H1 (cell line): ENCODE measurements around the gene C3. TPM values are rescaled to one million over a fixed set of nuclear protein-coding genes. Genes with fewer than 3 reads are reported as not detected.

Experiments
- CTCF ChIA-PET: fragments of 300-600 bp; sonication (Branson Sonifier 250); formaldehyde crosslinking; loops from one replicate; lab custom pipeline; 2021; ENCODE audit not compliant: partially characterized antibody; lab: Charles Lee
- POLR2A ChIA-PET: fragments of 300-600 bp; sonication (Branson Sonifier 250); formaldehyde crosslinking; loops from one replicate; lab custom pipeline; 2021; ENCODE audit warnings: inconsistent platforms; ENCODE audit not compliant: partially characterized antibody; lab: Charles Lee
- DNase-seq, 2 experiments: peaks; one replicate each; pipeline versions ENCODE4 v3.0.0 to v3.0.0-alpha.2; 2010 to 2022; ENCODE audit warnings: low spot score in 2 of 2, low read depth in 1 of 2, mixed read lengths in 1 of 2
- FAIRE-seq: peaks from 2 replicates; lab custom pipeline; 2011; peaks lifted over from hg19 to GRCh38; lab: Jason Lieb, UNC
- H2AFZ ChIP-seq: 2 replicates; pipeline ENCODE4 v1.8.1; 2012; ENCODE audit warnings: low read length, inconsistent platforms
- H2AK5ac ChIP-seq: 2 replicates; pipeline ENCODE4 v1.6.1; 2013; ENCODE audit warnings: low read depth, low read length
- H2BK120ac ChIP-seq: replicated peaks from 2 replicates; pipeline ENCODE3; 2013; ENCODE audit warnings: low read depth, low read length, inconsistent platforms
- H2BK12ac ChIP-seq: 2 replicates; pipeline ENCODE4 v1.6.1; 2013; ENCODE audit warnings: low read depth, low read length
- H2BK15ac ChIP-seq: 2 replicates; pipeline ENCODE4 v1.6.1; 2013; ENCODE audit warnings: low read length
- H2BK20ac ChIP-seq: 2 replicates; pipeline ENCODE4 v1.6.1; 2013; ENCODE audit warnings: low read length
- H2BK5ac ChIP-seq: 2 replicates; pipeline ENCODE4 v1.6.1; 2013; ENCODE audit warnings: low read depth, low read length
- H3K14ac ChIP-seq: 2 replicates; pipeline ENCODE4 v1.6.1; 2013; ENCODE audit warnings: inconsistent platforms; ENCODE audit not compliant: insufficient read length
- H3K18ac ChIP-seq: 2 replicates; pipeline ENCODE4 v1.6.1; 2013; ENCODE audit warnings: low read length; ENCODE audit errors: extremely low read depth
- H3K23ac ChIP-seq: 2 replicates; pipeline ENCODE4 v1.6.1; 2013; ENCODE audit warnings: inconsistent platforms; ENCODE audit not compliant: insufficient read length
- H3K23me2 ChIP-seq: 2 replicates; pipeline ENCODE4 v1.6.1; 2013; ENCODE audit warnings: low read depth, low read length
- H3K27ac ChIP-seq: 2 replicates; pipeline ENCODE4 v1.6.1; 2011; ENCODE audit warnings: low read depth, low read length, inconsistent platforms
- H3K27me3 ChIP-seq, 4 experiments: replicated peaks in 1 of 4; 1 replicate in 1 of 4; 2 replicates in 3 of 4; pipeline versions ENCODE4 v1.6.1 to v1.8.1; 2011 to 2013; ENCODE audit warnings: low read length in 3 of 4, mild to moderate bottlenecking in 3 of 4, inconsistent platforms in 2 of 4, mixed read lengths in 2 of 4, moderate library complexity in 1 of 4; ENCODE audit not compliant: control insufficient read depth in 3 of 4, insufficient read depth in 3 of 4; ENCODE audit errors: extremely low read depth in 1 of 4
- H3K36me3 ChIP-seq, 4 experiments: 2 replicates each; pipeline versions ENCODE4 v1.6.1 to v1.8.1; 2011 to 2013; ENCODE audit warnings: mild to moderate bottlenecking in 4 of 4, low read length in 3 of 4, moderate library complexity in 2 of 4, control low read depth in 1 of 4, inconsistent platforms in 1 of 4; ENCODE audit not compliant: insufficient read depth in 4 of 4, control insufficient read depth in 2 of 4
- H3K4ac ChIP-seq: replicated peaks from 2 replicates; pipeline ENCODE3; 2013; ENCODE audit warnings: low read length, low read depth, mixed read lengths, inconsistent platforms; ENCODE audit not compliant: insufficient read length
- H3K4me1 ChIP-seq, 4 experiments: replicated peaks in 1 of 4; 1 replicate in 1 of 4; 2 replicates in 3 of 4; pipeline versions ENCODE4 v1.6.1 to v1.8.1; 2011 to 2013; ENCODE audit warnings: low read length in 3 of 4, inconsistent platforms in 2 of 4, mixed read lengths in 1 of 4; ENCODE audit not compliant: insufficient read depth in 4 of 4, control insufficient read depth in 3 of 4
- H3K4me2 ChIP-seq, 2 experiments: 2 replicates each; pipeline versions ENCODE4 v1.6.1 to v1.8.1; 2011 to 2013; ENCODE audit warnings: low read depth in 2 of 2, low read length in 2 of 2, control low read depth in 1 of 2, inconsistent platforms in 1 of 2, mild to moderate bottlenecking in 1 of 2; ENCODE audit not compliant: insufficient read depth in 1 of 2
- H3K4me3 ChIP-seq, 4 experiments: fragments of 200-600, 300-600 bp in 1 of 4; sonication (generic), shearing (Covaris generic), sonication (Bioruptor Twin) in 1 of 4; 2 replicates each; pipeline versions ENCODE4 v1.5.1 to v1.8.1; 2011 to 2016; ENCODE audit warnings: low read length in 4 of 4, low read depth in 3 of 4, control low read depth in 2 of 4, inconsistent platforms in 2 of 4, mild to moderate bottlenecking in 2 of 4, mixed read lengths in 1 of 4, moderate library complexity in 1 of 4; ENCODE audit not compliant: insufficient read depth in 2 of 4; ENCODE audit errors: extremely low read depth in 1 of 4
- H3K56ac ChIP-seq: replicated peaks from 2 replicates; pipeline ENCODE3; 2013; ENCODE audit warnings: low read depth, mild to moderate bottlenecking, mixed read lengths, low read length, inconsistent platforms; ENCODE audit not compliant: insufficient read length
- H3K79me1 ChIP-seq: 2 replicates; pipeline ENCODE4 v1.6.1; 2013; ENCODE audit warnings: low read depth, low read length, control low read depth
- H3K79me2 ChIP-seq, 2 experiments: 2 replicates each; pipeline versions ENCODE4 v1.6.1 to v1.8.1; 2012 to 2013; ENCODE audit warnings: low read length in 2 of 2, mild to moderate bottlenecking in 2 of 2, inconsistent platforms in 1 of 2; ENCODE audit not compliant: insufficient read depth in 2 of 2, control insufficient read depth in 1 of 2
- H3K9ac ChIP-seq, 4 experiments: replicated peaks in 1 of 4; 1 replicate in 1 of 4; 2 replicates in 3 of 4; pipeline versions ENCODE4 v1.6.1 to v1.8.1; 2011 to 2013; ENCODE audit warnings: low read depth in 3 of 4, low read length in 3 of 4, control low read depth in 2 of 4, mild to moderate bottlenecking in 2 of 4, moderate library complexity in 2 of 4, inconsistent platforms in 1 of 4; ENCODE audit errors: extremely low read depth in 1 of 4
- H3K9me3 ChIP-seq, 2 experiments: 2 replicates each; pipeline versions ENCODE4 v1.6.1 to v1.8.1; 2012 to 2013; ENCODE audit warnings: mild to moderate bottlenecking in 2 of 2, moderate library complexity in 2 of 2, control low read depth in 1 of 2, inconsistent platforms in 1 of 2, low read depth in 1 of 2, low read length in 1 of 2, mixed read lengths in 1 of 2; ENCODE audit not compliant: insufficient read depth in 2 of 2
- H4K20me1 ChIP-seq, 2 experiments: replicated peaks in 1 of 2; 2 replicates each; pipeline versions ENCODE3 to v1.8.1; 2011 to 2013; ENCODE audit warnings: inconsistent platforms in 2 of 2, low read length in 2 of 2, mild to moderate bottlenecking in 1 of 2; ENCODE audit not compliant: insufficient read depth in 2 of 2, control insufficient read depth in 1 of 2
- H4K5ac ChIP-seq: 2 replicates; pipeline ENCODE4 v1.6.1; 2013; ENCODE audit warnings: low read length, low read depth, mixed read lengths, inconsistent platforms; ENCODE audit not compliant: insufficient read length
- H4K8ac ChIP-seq: 2 replicates; pipeline ENCODE4 v1.8.0; 2013; ENCODE audit warnings: mild to moderate bottlenecking, moderate library complexity, low read length, inconsistent platforms; ENCODE audit not compliant: insufficient read depth; ENCODE audit errors: extremely low read depth
- H4K91ac ChIP-seq: replicated peaks from 2 replicates; pipeline ENCODE3; 2013; ENCODE audit warnings: low read length, mixed read lengths, inconsistent platforms; ENCODE audit not compliant: insufficient read length
- CEBPB ChIP-seq: IDR thresholded peaks from 2 replicates; pipeline ENCODE4 v1.6.1; 2012; ENCODE audit warnings: low read depth, low read length
- JUN ChIP-seq: IDR thresholded peaks from 2 replicates; pipeline ENCODE4 v1.6.1; 2011; ENCODE audit warnings: low read depth, mild to moderate bottlenecking, improper control_type of control experiment, low read length
- KDM4A ChIP-seq: IDR thresholded peaks from one replicate; pipeline ENCODE4 v1.7.1; 2012; ENCODE audit warnings: low read depth, mild to moderate bottlenecking, moderate library complexity, low read length, inconsistent platforms; ENCODE audit not compliant: severe bottlenecking
- POLR2A ChIP-seq, 2 experiments: IDR thresholded peaks; 1 replicate in 1 of 2; 2 replicates in 1 of 2; pipeline ENCODE4 v1.6.1; 2011; ENCODE audit warnings: low read depth in 2 of 2, low read length in 2 of 2, mild to moderate bottlenecking in 2 of 2; ENCODE audit errors: control extremely low read depth in 1 of 2
- RAD21 ChIP-seq, 2 experiments: IDR thresholded peaks in 1 of 2; conservative IDR thresholded peaks in 1 of 2; 2 replicates each; pipeline ENCODE4 v1.6.1; 2011; ENCODE audit warnings: low read depth in 2 of 2, low read length in 2 of 2, improper control_type of control experiment in 1 of 2, inconsistent platforms in 1 of 2, mild to moderate bottlenecking in 1 of 2, moderate library complexity in 1 of 2
- RNF2 ChIP-seq: fragments of 200-900, 300-1000 bp; sonication (generic); IDR thresholded peaks from 2 replicates; pipeline ENCODE4 v1.7.1; 2016; ENCODE audit warnings: borderline replicate concordance, low read depth, mild to moderate bottlenecking, antibody characterized with exemption, low read length; ENCODE audit not compliant: poor library complexity, severe bottlenecking; ENCODE audit errors: missing control alignments
- SP2 ChIP-seq: IDR thresholded peaks from 2 replicates; pipeline ENCODE4 v1.6.1; 2012; ENCODE audit warnings: mild to moderate bottlenecking, low read length, inconsistent platforms
- SUZ12 ChIP-seq: fragments of 200-600 bp; sonication (generic); IDR thresholded peaks from 2 replicates; pipeline ENCODE4 v1.6.1; 2012; ENCODE audit warnings: mild to moderate bottlenecking, inconsistent platforms, low read length, moderate library complexity, mixed read lengths
- TAF7 ChIP-seq: optimal IDR thresholded peaks from 2 replicates; pipeline ENCODE3; 2011; ENCODE audit warnings: low read depth, mild to moderate bottlenecking, inconsistent platforms, low read length, moderate library complexity, borderline replicate concordance
- TEAD4 ChIP-seq: IDR thresholded peaks from 2 replicates; pipeline ENCODE4 v1.6.1; 2012; ENCODE audit warnings: low read depth, low read length, inconsistent platforms, mixed read lengths
- YY1 ChIP-seq: IDR thresholded peaks from 2 replicates; pipeline ENCODE4 v1.6.1; 2011; ENCODE audit warnings: low read depth, mild to moderate bottlenecking, low read length
- WGBS, 2 experiments: shearing (Covaris generic) in 1 of 2; methylation state at CpG; one replicate each; pipeline versions ENCODE4 v1.1.6 to v1.1.7; 2013 to 2015; ENCODE audit warnings: low lambda C conversion rate in 2 of 2, mixed read lengths in 2 of 2, inconsistent platforms in 1 of 2, low coverage in 1 of 2, missing lambda C conversion rate in 1 of 2; ENCODE audit not compliant: insufficient replicate concordance in 2 of 2, insufficient coverage in 1 of 2, insufficient read length in 1 of 2; ENCODE audit errors: extremely low coverage in 1 of 2, missing lambda C conversion rate in 1 of 2; 5-methylcytosine and 5-hydroxymethylcytosine counted together
- polyA plus RNA-seq, 7 experiments: library from polyadenylated mRNA; depleted of rRNA in 3 of 7; stranded (reverse) in 5 of 7; unstranded in 2 of 7; fragments of >200 nt in 5 of 7; fragments of 200-250 nt in 2 of 7; gene quantifications; 1 replicate in 5 of 7; 2 replicates in 1 of 7; 4 replicates in 1 of 7; pipeline versions ENCODE4 v1.2.1 to v1.2.3, GENCODE V29; 2011 to 2013; ENCODE audit warnings: missing spikeins in 2 of 7, mixed read lengths in 2 of 7
- total RNA-seq: library from RNA; stranded (reverse); fragmentation: NEBNext Ultra II Directional; extraction: Animal tissue kit (Norgen Biotek cat#: 25700); gene quantifications from 2 replicates; pipeline ENCODE4 v1.2.1, GENCODE V29; 2021

The C3 gene
- total and polyA plus RNA-seq, 2 of the 8 experiments (the other 6 are each of a cell fraction or from before 2014, with no cell fraction given) = 6.4 to 12.8 TPM

DNA sequence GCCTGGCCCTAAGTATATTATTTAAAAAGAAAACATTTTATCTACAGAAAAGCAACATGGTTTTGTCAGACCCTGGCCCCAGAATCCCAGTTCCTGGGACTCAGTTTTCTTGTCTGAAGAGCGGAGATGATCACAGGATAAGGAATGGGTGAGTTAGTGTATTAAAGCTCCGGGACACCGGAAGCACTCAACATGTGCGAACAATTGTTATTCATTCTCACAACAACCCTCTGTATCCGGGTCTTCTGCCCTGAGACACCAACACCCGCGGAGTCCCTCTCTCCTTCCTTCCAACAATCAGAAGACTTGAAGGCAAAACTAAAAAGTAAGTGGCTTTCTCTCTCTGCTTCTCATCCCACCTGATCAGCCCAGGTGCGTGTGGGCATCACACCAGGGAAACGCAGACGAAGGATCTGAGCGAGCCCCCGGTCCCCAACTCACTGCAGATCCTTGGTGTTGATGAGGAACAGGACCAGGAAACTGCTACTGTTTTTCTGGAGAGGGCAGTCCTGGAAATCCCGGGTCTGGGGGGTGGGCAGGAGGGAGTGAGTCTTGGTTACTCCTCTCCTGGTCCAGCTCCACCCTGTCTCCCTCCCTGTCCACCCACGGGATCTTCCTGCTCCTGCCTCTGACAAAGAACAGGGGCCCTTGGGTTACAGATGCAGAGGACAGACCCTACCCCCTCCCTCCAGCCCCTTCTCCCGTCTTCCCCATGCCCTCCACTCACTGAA is 14.9 kb upstream of the C3 start:
- Histone ChIP-seq H4K20me1 (peaks cover 0 to 8% of the 10 kb centered on the region in 2 experiments), H3K23ac (no peak overlapping the region), H3K23me2 (peaks cover 13% of the 10 kb centered on the region), H3K27ac (no peak overlapping the region), H3K9me3 (no peaks in the 10 kb centered on the region), H2AFZ (no peak overlapping the region), H3K4me2 (peak overlapping the region; percentile 76 to 87; a peak in 3 of 4 replicates), H3K79me2 (no peaks in the 10 kb centered on the region), H3K18ac (no peak overlapping the region; the same call in none of the 2 replicates), H2BK12ac (peak overlapping the region; percentile 90; the same call in 1 of the 2 replicates), H4K5ac (no peak overlapping the region), H3K14ac (no peak overlapping the region), H2AK5ac (peak overlapping the region; percentile 57; the same call in 1 of the 2 replicates), H3K4me3 (peak overlapping the region in 3 of 4 experiments; percentile 3 to 86 (median 50); a peak in 3 of 8 replicates), H3K56ac (no peak overlapping the region), H3K4ac (peak overlapping the region; percentile 54), H2BK20ac (peak overlapping the region; percentile 48; the same call in 1 of the 2 replicates), H4K8ac (no peak overlapping the region; the same call in 1 of the 2 replicates), H3K36me3 (peaks cover 0 to 5% (median 0%) of the 10 kb centered on the region in 4 experiments; a peak in 1 of 8 replicates), H3K27me3 (no peaks in the 10 kb centered on the region), H2BK15ac (no peak overlapping the region), H3K4me1 (peaks cover 4 to 23% (median 18%) of the 10 kb centered on the region in 4 experiments), H4K91ac (no peak overlapping the region), H2BK5ac (peak overlapping the region; percentile 6; the same call in 1 of the 2 replicates), H3K9ac (no peak overlapping the region; a peak in 1 of 7 replicates), H3K79me1 (no peaks in the 10 kb centered on the region; the same call in 1 of the 2 replicates), H2BK120ac (no peak overlapping the region)
- ChIA-PET CTCF (interaction anchor here (0.9 to 4.7 kb wide), 10 partner anchors 12 to 219 kb away, joined by 3 to 31 read pairs (median 4); partner anchors contain the start of gene C3), POLR2A (interaction anchor here (0.7 to 9.7 kb wide), 5 partner anchors 8 to 32 kb away, joined by 3 to 110 read pairs (median 14); partner anchors contain the start of gene SH2D3A)
- 70% methylated on average over 15 of the region's 15 CpGs; no CpG with 5 or more reads in 1 of the 2 experiments for WGBS, 2 experiments
- FAIRE-seq (no peak), DNase-seq (no peak)
- TF ChIP-seq YY1 = no peak
- no peak for TF ChIP-seq KDM4A
- no peak for TF ChIP-seq TEAD4
- no peak for TF ChIP-seq SP2
- TF ChIP-seq CEBPB = no peak
- TF ChIP-seq TAF7 = no peak
- no peak for TF ChIP-seq RAD21 (IDR thresholded peaks at IDR 0.05 in 1 of 2, conservative IDR thresholded peaks at IDR 0.05 in 1 of 2; ENCODE audit: low read depth in 2 of 2, low read length in 2 of 2)
- no peak; a peak in 1 of 3 replicates for TF ChIP-seq POLR2A (IDR thresholded peaks at IDR 0.05; ENCODE audit: control extremely low read depth in 1 of 2, low read depth in 2 of 2, low read length in 2 of 2)
- TF ChIP-seq JUN = no peak
- TF ChIP-seq SUZ12 = no peak
- no peak for TF ChIP-seq RNF2
